AG04450 (cell line): ENCODE results near the gene CNR2. TPM values are rescaled to one million over a fixed set of nuclear protein-coding genes. Genes with fewer than 3 reads are reported as not detected.
"Not testable (repeated sequence)": the region's sequence is repeated elsewhere in the genome, so short reads cannot be mapped to it uniquely, and the experiment has no call there.

Source experiments
- CTCF ChIA-PET: fragments of 300-600, 350-600 bp; formaldehyde crosslinking; extraction: SDS; loops from one replicate; lab custom pipeline; 2022; ENCODE audit warnings: antibody characterized with exemption, inconsistent platforms; lab: Charles Lee
- POLR2A ChIA-PET: fragments of 350-600 bp; formaldehyde crosslinking; extraction: SDS; loops from one replicate; lab custom pipeline; 2021; ENCODE audit warnings: antibody characterized with exemption, inconsistent platforms; lab: Yijun Ruan, JAX
- DNase-seq: peaks from one replicate; pipeline ENCODE4 v3.0.0-alpha.2; 2011; ENCODE audit warnings: low read depth, low spot score
- H3K27ac ChIP-seq: one replicate; pipeline ENCODE4 v1.5.1; 2012; ENCODE audit warnings: low read depth, low read length, control low read depth
- H3K27me3 ChIP-seq: one replicate; pipeline ENCODE4 v1.6.0; 2012; ENCODE audit warnings: low read length; ENCODE audit not compliant: control insufficient read depth, insufficient read depth
- H3K4me3 ChIP-seq: 2 replicates; pipeline ENCODE4 v1.5.1; 2011; ENCODE audit warnings: mild to moderate bottlenecking, low read depth, low read length, control low read depth
- H3K9me3 ChIP-seq: 2 replicates; pipeline ENCODE4 v1.5.1; 2012; ENCODE audit warnings: low read length; ENCODE audit not compliant: control insufficient read depth, insufficient read depth
- polyA plus RNA-seq: library from polyadenylated mRNA; depleted of rRNA; stranded (reverse); fragments of >200 nt; gene quantifications from 2 replicates; pipeline ENCODE4 v1.2.3, GENCODE V29; 2011
- TF ChIP-seq, protein P1 (sequence below): IDR thresholded peaks from 2 replicates; pipeline ENCODE4 v1.5.1; 2011; ENCODE audit warnings: low read depth, low read length, control low read depth, inconsistent platforms

Gene CNR2
- polyA plus RNA-seq, 1 experiment, result not detected

- H3K27me3 ChIP-seq, result peaks cover 60% of the 10 kb centered on the region
- no peak overlapping the region for H3K4me3 ChIP-seq
- CTCF ChIA-PET, result interaction anchor here (0.7 kb wide), 1 partner anchor 12 kb away, joined by 4 read pairs; no protein-coding TSS in a partner anchor
- POLR2A ChIA-PET, result no interaction called here
- TF ChIP-seq, protein P1, sequence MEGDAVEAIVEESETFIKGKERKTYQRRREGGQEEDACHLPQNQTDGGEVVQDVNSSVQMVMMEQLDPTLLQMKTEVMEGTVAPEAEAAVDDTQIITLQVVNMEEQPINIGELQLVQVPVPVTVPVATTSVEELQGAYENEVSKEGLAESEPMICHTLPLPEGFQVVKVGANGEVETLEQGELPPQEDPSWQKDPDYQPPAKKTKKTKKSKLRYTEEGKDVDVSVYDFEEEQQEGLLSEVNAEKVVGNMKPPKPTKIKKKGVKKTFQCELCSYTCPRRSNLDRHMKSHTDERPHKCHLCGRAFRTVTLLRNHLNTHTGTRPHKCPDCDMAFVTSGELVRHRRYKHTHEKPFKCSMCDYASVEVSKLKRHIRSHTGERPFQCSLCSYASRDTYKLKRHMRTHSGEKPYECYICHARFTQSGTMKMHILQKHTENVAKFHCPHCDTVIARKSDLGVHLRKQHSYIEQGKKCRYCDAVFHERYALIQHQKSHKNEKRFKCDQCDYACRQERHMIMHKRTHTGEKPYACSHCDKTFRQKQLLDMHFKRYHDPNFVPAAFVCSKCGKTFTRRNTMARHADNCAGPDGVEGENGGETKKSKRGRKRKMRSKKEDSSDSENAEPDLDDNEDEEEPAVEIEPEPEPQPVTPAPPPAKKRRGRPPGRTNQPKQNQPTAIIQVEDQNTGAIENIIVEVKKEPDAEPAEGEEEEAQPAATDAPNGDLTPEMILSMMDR, result no peak
- H3K27ac ChIP-seq, result no peak overlapping the region
- H3K9me3 ChIP-seq, result peaks cover 5% of the 10 kb centered on the region; the same call in 1 of the 2 replicates
- no peak for DNase-seq
These were observed 8.3 kb downstream of the CNR2 start for GRCh38 chr1:23904748-23905357.

DNA sequence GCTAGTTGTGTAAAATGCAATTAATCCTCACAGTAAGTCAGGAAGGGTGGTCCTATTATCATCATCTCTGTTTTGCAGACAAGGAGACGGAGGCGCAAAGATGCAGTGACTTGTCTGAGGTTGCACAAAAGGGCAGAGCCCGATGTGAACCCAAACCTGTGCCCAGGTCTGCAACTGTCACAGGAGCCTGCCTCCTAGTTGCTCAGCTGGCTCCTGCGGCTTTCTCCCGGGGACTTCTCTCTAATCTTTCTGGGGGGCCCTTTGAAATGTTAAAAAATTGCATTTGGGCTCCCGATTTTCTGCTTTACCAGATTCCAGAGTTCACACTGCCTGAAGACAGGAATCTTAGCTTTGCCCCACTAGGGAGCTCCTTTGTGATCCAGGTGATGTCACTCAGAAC, 9.4 kb downstream of the CNR2 start:
- CTCF ChIA-PET, result interaction anchor here (0.7 to 0.9 kb wide), 2 partner anchors 11 to 13 kb away, joined by 3 to 4 read pairs; no protein-coding TSS in a partner anchor
- Histone ChIP-seq H3K27me3 (peaks cover 60% of the 10 kb centered on the region), H3K4me3 (no peak overlapping the region), H3K27ac (no peak overlapping the region), H3K9me3 (peaks cover 5% of the 10 kb centered on the region; the same call in 1 of the 2 replicates)
- TF ChIP-seq, protein P1, result no peak
- POLR2A ChIA-PET, result interaction anchor here (0.7 kb wide), 1 partner anchor 13 kb away, joined by 5 read pairs; no protein-coding TSS in a partner anchor
- DNase-seq, result no peak

- Histone ChIP-seq H3K27ac (no peak overlapping the region), H3K27me3 (peaks cover 56% of the 10 kb centered on the region), H3K4me3 (no peak overlapping the region), H3K9me3 (peaks cover 5% of the 10 kb centered on the region; the same call in 1 of the 2 replicates)
- ChIA-PET CTCF (interaction anchor here (0.9 kb wide), 1 partner anchor 14 kb away, joined by 3 read pairs; no protein-coding TSS in a partner anchor), POLR2A (no interaction called here)
- TF ChIP-seq, protein P1, result no peak
- no peak for DNase-seq
These were observed 10.6 kb downstream of the CNR2 start for GRCh38 chr1:23902321-23903278.

- H3K4me3 ChIP-seq, DNase-seq, POLR2A ChIA-PET, H3K9me3 ChIP-seq, CTCF ChIA-PET, H3K27ac ChIP-seq: not testable (repeated sequence)
- H3K27me3 ChIP-seq, result peaks cover 49% of the 10 kb centered on the region
These were observed 13.1 kb downstream of the CNR2 start for GRCh38 chr1:23900017-23900416.

GRCh38 chr1:23899070-23899469, 14.1 kb downstream of the CNR2 start:
- ChIA-PET POLR2A (no interaction called here), CTCF (interaction anchor here (0.7 kb wide), 1 partner anchor 147 kb away, joined by 3 read pairs; no protein-coding TSS in a partner anchor)
- DNase-seq, result no peak
- peaks cover 39% of the 10 kb centered on the region for H3K27me3 ChIP-seq
- TF ChIP-seq, protein P1, result no peak
- H3K27ac ChIP-seq, result no peak overlapping the region
- H3K9me3 ChIP-seq, result peaks cover 5% of the 10 kb centered on the region; the same call in 1 of the 2 replicates
- H3K4me3 ChIP-seq, result no peak overlapping the region
